GM11168 (cell line): ENCODE data around the gene KRT74.

ENCODE experiments used
- in situ Hi-C: fragments of 300-500 bp; cut with MboI; formaldehyde crosslinking; loops from one replicate; pipeline ENCODE4 v1.12.0; 2022; ENCODE audit warnings: low sequenced_read_pairs; ENCODE audit not compliant: unreplicated experiment

KRT74 gene

DNA sequence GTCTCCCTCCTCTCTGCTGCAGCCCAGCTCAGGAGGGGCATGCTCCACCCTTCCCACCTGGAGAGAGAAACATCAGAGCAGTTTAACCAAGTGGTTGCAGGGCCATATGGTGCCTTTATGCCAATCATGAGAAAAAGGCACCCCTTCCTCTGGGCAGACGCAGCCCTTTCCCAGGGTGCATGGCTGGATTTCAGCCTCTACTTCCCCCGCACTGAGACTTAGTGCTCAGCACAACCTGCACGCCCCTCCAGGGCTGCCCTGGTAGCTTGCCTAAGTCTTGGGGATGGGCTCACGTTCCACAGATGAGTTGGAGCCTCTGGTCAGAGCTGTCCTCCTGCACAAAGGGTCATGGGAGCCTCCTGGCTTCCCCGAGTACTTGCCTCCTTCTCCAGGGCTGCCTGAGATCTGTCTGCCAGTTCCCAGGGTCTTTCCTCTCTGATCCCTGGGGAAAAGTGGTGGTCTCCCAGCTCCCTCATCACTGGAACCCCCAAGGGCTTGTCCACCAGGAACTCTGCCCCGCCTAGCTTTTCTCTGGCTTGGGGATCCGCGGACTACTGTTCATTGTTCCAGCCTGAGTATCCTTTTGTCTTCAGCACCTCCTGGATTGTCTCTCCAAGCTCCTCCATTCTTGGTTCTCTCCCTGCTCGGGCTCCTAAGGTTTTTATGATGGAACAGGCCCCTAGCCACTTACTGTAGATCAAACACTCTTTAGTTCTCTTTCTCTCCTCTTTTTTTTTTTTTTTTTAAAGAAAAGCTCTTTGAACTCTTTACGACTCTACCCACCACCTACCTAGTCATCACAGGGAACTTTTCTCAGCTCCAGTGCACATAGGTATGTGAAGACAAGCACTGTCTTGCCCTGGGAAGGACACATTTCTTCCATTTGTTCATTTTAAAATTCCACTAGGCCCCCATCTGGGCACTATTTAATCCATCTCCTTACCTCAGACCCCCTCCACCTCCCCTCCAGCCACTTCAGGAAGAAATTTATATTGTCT is 6.1 kb upstream of the KRT74 start:
- in situ Hi-C loops, result loop anchor here (10.0 to 25.0 kb wide), 2 partner anchors 305 to 408 kb away; no protein-coding TSS in a partner anchor

DNA sequence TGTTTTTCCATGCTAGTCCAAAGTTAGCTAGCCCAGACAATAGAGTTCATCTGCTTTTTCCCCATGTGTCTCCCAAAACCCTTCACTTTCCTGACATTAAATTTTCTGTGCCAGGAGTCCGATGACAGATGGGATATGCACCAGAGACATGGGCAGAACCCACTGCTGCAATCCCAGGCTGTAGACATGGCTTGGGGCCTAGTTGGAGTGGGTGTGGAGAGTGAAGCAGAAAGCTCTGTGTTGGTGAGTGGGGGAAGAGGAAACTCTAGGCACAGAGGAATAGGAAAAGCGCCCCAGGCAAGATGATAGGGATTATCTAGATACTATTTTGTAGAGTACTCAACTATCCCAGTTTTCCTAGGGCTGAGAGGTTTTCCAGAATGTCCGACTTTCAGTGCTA is 4.8 kb upstream of the KRT74 start:
- in situ Hi-C loops, result loop anchor here (25.0 kb wide), 1 partner anchor 409 kb away; no protein-coding TSS in a partner anchor

GRCh38 chr12:52577316-52577715 is 3.7 kb upstream of the KRT74 start:
- in situ Hi-C loops, result loop anchor here (25.0 kb wide), 1 partner anchor 410 kb away; no protein-coding TSS in a partner anchor

GRCh38 chr12:52575948-52576347 is 2.3 kb upstream of the KRT74 start:
- in situ Hi-C loops, result loop anchor here (25.0 kb wide), 1 partner anchor 411 kb away; no protein-coding TSS in a partner anchor

GRCh38 chr12:52575256-52575655 is 1.6 kb upstream of the KRT74 start:
- in situ Hi-C loops, result loop anchor here (25.0 kb wide), 1 partner anchor 412 kb away; no protein-coding TSS in a partner anchor

- in situ Hi-C loops, result no loop called here
Observed at GRCh38 chr12:52573306-52573705, 337 bp downstream of the KRT74 start.

GRCh38 chr12:52570511-52570910 is 3.1 kb downstream of the KRT74 start:
- in situ Hi-C loops, result no loop called here

GRCh38 chr12:52568111-52568510 is 5.5 kb downstream of the KRT74 start:
- in situ Hi-C loops, result no loop called here

DNA sequence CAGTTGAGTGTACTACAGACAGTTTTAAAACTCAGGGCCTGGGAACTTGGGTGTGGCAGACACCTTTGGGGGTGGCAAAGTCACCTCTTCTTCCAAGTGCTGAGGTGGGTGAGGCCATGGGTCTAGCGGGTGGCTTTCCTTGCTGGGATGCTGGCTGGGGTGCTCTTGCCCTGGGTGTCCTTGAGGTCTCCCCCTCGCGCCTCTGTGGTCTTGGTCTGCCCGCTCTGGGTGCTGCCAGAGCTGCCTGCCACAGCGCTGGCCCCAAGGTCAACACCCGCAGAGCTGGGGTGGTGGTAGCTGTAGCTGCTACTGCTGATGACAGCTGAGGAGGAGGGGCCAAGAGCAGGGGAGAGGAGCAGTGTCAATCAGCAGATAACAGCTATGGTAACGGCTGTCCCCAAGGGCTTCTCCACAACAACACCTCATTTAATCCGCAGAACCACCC is 6.8 kb downstream of the KRT74 start:
- in situ Hi-C loops, result no loop called here

DNA sequence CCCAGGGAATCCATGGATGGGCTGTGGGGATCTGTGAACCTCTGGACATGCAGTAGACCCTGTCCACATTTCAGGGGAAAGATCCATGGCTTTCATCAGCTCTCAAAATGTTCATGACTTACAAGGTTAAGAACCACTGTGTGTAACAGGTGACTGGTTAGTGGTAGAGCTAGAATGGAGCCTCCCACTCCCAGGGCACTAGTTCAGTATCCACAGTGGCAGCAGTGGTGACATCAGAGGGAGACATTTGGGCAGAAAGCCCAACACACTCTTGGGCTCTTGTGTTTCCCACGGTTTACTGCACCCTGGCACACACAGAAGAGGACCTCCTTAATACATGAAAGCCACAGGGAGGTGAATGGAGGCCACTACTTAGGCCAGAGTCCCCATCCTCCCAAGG is 9.1 kb downstream of the KRT74 start:
- in situ Hi-C loops, result no loop called here

DNA sequence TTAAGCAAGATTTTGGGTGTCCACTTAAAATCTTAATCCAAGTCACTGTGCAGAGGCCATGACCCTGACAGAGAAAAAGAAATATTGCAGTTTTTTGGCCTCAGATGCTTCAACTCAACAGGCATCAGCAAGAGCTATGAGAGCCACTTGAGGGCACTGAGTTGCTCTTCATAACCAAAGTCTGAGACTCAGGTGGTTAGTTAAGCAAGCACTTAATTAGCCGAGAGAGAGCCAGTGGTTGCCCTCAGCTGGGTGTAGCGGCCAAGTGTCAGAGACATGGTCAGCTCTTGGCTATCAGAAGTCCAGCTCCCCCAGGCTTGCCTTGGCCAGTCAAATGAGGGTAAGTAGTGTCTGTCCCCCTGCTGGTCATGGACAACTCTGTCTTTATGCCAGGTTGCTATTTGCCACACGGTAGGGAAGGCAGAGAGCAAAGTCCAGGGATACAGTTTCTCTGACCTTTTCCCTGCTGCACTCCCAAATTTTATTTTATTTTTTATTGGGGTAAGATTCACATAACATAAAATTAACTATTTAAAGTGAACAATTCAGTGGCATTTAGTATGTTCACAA is 11.7 kb downstream of the KRT74 start:
- in situ Hi-C loops, result no loop called here

DNA sequence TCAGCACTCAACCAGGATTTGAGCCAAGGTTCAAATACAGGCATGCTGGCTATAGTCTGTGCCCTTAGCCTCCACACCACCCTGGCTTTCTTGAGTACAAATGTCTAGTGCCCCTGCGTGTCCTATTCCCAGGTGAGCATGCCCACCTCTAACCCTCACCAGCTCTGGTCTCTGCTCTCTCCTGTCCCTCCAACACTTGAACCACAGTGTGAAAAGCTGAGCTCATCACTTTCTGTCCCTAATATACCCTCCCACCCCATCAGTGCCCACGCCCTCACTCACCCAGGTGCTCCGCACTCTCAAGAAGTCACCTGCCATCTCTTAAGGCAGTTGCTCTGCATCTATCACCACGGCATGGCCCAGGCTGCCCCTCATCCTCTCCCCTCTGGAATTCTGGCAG is 13.7 kb downstream of the KRT74 start:
- in situ Hi-C loops, result no loop called here

DNA sequence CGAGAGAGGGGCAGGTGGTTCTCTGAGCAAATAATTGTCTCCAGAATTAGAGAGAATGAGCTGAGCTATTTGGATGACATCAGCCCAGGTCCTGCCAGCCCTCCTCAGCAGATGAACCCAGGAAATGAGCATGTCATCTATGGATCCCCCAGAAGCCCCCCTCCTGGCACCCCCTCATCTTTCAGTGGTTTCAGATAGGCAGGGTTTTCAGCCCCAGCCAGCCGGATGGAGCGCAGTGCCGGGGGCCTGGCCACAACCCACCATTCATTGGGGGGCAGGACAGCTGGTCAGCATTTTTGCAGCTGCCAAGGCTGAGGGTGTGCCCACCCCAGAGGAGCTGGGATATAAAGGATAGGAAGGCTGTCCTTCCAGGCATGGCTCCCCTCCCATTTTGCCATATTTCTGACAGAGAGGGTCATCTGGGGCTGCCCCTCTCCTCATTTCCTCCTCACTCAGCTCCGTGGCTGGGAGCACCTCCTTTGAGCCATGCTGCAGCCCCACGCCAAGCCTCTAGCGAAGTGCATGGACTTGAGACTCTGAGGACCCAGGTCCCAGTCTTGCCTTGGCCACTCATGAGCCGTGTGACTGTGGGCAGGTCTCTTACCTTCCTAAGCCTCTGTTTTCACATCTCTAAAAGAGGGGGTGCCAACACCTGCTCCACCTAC is 14.7 kb downstream of the KRT74 start:
- in situ Hi-C loops, result no loop called here

GRCh38 chr12:52557476-52557875 is 16.2 kb downstream of the KRT74 start:
- in situ Hi-C loops, result no loop called here

- in situ Hi-C loops, result no loop called here
Observed at GRCh38 chr12:52555577-52555976, 18.1 kb downstream of the KRT74 start.

- in situ Hi-C loops, result no loop called here
Observed at GRCh38 chr12:52552681-52553195, 20.9 kb downstream of the KRT74 start, which contains the start of gene KRT71. Gene KRT71 (minus strand): TSS chr12:52553145. CDS start chr12:52553077, 68 bp downstream.

DNA sequence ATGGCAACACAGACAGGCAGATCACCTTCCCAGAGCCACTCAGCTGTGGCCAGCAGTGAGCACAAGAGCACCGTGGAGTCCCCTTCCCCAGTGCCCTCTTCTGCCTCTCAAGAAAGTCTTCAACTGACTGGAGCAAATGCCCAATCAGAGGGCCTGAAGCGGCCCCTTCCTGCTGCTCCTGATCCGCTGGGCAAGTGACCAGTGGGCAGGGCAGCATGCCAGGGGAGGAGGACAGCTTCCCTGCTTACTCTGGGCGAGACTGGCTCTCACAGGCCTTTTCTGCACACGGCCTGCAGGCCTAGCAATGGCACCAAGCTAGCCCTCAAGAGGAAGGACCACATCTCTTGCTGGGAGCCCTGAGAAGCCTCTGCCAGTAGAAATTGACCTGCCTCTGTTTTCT is 21.6 kb downstream of the KRT74 start:
- in situ Hi-C loops, result no loop called here

DNA sequence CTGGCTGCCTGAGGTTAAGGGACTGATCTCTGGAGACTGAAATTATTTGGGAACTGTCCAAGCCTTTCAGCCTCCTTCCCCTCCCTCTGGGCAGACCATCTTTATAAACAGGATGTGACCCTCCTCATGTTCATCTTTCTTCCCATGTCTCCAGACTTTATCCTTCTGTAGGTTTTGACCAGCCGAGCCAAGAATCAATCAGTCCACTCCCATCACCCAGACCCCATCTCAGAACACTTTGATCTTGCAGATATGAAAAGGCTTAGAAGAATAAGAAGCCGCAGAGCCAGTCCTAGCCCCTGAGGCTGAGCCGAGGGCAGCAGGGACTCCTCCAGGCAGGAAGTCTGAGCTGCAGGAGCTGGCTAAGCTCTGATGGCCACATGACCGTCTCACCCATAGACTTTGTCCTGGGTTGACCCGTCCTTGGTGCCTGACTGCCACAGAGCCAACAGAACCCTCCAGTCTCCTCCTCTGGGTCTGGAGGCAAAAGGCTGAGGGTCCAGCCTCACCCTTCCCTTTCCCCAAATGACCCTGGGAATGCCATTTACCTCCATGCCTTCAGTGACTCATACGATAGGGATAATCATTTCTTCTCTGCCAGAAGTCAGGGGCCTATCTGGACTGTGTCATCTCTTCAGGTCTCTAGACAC is 22.3 kb downstream of the KRT74 start:
- in situ Hi-C loops, result no loop called here

GRCh38 chr12:52546126-52546525 is 27.5 kb downstream of the KRT74 start:
- in situ Hi-C loops, result no loop called here
